Limb (tissue), 2 donors: Measurements from ENCODE around the gene HCN1.
"Not testable (repeated sequence)": the region's sequence is repeated elsewhere in the genome, so short reads cannot be mapped to it uniquely, and the experiment has no call there.

Source experiments
- DNase-seq, 2 donors: peaks; one replicate each; pipeline ENCODE4 v3.0.0-alpha.2; 2016; ENCODE audit errors: extremely low spot score in 2 of 2

Gene HCN1

GRCh38 chr5:45417285-45417998 lies 278.7 kb downstream of the HCN1 start:
- no peak for DNase-seq

GRCh38 chr5:45414620-45415573 lies 281.3 kb downstream of the HCN1 start:
- DNase-seq, result no peak

DNA sequence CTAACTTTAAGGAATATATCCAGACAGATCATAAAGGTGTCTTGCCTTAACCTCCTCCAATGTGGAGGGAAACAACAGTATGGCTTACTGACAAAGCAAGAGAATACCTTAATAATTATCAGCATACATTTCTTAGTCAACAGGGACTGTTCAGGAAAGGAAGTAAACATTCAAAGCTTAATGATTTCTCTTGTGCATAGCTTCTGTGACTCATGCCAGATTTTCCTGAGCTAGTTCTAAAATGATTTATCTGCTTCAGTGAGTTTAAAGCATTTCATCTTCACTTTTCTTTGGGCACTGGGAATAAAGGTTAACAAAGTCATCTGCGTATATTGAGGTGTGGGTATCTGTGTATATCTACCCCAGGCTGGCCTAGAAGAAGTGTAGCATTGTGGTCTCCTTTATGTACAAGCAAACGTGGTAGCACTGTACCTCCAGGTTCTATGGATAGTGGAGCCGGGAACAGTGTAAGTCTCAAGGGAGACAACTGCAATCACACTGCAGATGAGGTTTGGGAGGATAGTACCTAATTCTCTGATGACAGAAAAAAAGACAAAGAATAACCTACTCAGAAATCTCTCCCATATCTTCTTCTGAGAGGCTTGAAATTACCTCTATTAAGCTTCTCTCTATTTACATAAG lies 284.1 kb downstream of the HCN1 start:
- no peak for DNase-seq

- DNase-seq, result no peak
Measured at GRCh38 chr5:45410304-45410995, 285.7 kb downstream of the HCN1 start.

- DNase-seq, result no peak
Measured at GRCh38 chr5:45408067-45408466, 288.1 kb downstream of the HCN1 start.

GRCh38 chr5:45402804-45403455 lies 293.2 kb downstream of the HCN1 start:
- no peak for DNase-seq

DNA sequence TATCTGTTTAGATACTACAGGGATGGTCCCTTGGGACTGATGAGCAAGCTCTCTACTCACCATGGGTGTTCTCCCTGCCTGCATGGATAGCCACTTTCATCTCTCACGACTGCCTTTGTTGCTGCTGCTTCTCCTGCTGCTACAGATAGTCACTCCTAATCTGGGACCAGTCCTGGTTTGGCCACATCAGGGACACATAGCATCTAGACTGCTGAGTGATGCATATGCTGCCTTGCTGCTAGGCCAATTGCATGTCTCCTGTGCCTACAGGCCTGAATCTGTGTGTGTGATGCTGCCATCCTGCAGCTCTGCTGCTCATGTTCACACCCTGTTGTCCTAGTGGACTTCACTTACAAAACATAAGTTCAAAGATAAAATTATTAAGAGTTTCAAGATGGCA lies 297.1 kb downstream of the HCN1 start:
- DNase-seq, result no peak

DNA sequence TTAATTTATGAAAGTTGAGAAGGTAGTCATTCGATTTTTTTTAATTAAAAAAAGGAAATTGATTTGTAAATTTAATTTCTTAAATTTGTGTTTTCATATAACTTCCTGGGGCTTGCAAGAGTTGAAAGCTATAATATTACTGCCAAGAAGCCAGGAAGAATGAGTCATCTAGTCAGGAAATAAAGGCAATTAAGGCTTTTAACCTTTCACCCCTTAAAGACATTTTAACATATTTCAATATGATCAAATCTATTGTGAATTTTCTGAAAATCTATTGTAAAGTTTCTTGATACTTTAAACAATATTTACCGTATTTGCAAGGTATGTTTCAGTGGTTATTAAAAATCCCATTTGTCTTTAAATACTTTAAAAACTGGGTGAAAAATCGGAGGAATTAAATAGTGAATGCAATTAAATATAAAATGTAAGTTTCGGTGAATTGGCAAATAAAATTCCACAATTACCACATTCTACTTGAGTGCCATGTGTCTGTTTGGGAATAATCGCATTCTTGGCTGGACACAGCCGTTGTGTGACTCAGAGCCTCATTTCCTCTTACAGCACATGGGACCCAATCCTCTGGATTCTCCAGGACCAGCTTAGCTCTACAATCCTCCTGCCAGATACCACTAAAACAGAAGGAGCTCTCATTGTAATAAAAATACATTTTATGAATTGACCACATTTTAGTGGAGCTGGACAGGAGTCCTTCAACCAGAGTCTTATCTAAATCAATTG lies 310.7 kb downstream of the HCN1 start:
- peak in 1 of 2 donors; percentile 14 for DNase-seq

- no peak for DNase-seq
Measured at GRCh38 chr5:45383985-45384384, 312.2 kb downstream of the HCN1 start.

DNA sequence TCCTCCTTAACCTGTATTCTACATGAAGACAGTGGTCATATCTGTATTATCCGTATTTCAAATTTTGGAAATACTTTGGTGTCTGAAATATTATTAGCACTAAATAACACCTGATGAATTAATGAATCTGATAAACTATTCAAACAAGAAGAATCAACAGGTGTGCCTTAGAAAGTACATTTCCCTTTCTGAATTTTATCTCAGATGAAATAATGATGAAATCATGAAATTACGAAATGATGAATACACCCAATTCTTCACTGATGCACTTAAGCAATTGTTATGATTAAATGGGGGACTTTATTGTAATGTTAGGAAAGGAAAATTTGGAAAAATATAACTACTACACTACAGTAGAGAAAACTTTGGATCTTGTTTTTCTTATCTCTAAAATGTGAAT lies 313.6 kb downstream of the HCN1 start:
- DNase-seq, result no peak

DNA sequence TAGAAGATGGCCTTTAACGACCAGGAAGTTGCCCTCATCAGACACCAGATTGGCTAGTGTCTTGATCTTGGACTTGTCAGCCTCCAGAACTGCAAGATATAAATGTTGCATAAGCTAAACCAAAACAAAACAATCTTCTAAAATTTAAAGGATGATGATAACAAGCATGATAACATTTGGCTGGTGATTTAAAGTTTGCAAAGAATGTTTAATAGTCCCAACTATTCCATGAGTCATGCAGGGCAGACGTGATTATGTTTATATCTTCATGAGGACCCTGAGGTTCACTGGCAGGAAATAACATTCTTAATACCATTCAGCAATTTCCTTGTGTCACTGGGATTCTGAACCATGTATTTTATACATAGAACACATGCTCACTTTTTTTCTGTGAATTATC lies 319.8 kb downstream of the HCN1 start:
- DNase-seq, result no peak

GRCh38 chr5:45372629-45373028 lies 323.6 kb downstream of the HCN1 start:
- DNase-seq, result no peak

DNA sequence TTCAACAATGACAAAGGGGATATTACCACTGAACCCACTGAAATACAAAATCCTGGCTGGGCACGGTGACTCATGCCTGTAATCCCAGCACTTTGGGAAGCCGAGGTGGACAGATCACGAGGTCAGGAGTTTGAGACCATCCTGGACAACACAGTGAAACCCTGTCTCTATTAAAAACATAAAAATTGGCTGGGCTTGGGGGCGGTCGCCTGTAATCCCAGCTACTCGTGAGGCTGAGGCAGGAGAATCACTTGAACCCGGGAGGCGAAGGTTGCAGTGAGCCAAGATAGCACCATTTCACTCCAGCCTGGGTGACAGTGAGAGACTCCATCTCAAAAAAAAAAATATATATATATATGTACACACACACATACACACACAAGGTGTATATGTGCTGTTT lies 324.8 kb downstream of the HCN1 start:
- not testable (repeated sequence) for DNase-seq

DNA sequence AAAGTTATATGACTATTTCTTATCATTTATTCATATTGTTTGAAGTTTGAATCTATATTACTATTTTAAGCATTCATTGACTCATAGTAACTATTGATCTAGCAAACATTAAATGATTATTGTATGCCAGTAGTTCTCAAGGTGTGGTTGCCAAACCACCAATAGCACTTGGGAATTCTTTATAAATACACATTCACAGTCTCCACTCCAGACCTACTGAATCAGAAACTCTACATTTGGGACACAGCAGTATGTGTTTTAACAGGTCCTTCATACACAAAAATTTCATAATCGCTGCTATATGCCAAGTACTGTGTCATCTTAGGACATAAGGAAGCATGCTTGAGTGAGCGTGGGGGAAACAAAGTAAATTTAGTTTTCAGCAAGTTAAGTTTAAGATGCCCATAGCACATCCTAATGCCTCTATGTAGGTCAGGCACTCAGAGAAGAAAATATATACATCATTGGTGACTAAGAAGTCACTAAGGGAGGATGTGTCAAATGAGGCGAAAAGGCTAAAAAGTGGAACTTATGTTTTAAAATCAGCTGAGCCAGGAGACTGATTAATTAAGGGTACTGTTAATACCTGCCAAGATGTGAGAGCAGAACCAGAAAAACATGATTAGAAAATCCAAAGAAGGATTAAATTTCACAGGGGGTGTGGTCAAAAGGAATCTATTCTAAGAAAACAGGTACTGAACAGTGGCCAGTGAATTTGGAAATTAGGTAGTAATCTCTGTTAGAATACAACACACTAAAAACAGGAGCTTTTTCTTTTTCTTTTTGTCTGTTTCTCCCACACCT lies 340.8 kb downstream of the HCN1 start:
- DNase-seq, result no peak

- no peak for DNase-seq
Measured at GRCh38 chr5:45336464-45336863, 359.7 kb downstream of the HCN1 start.

GRCh38 chr5:45335978-45336377 lies 360.2 kb downstream of the HCN1 start:
- no peak for DNase-seq

DNA sequence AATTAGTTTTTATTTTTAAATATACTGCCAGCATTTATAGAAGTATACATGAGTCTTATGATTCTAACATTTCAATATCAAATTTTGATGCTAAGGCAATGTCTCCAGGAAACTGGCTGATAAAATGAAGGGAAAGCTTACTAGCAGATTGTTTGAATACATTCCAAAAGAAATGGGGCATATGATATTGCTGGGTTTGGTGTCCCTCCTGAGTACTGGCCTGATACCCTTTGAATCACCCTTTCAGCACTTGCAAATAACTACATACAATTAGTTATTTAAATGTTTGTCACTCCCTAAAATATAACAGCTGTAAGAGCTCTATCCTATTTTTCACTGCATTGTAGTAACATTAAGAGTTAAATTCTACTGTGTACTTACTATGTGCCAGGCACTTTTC lies 360.8 kb downstream of the HCN1 start:
- DNase-seq, result no peak

GRCh38 chr5:45334939-45335338 lies 361.2 kb downstream of the HCN1 start:
- DNase-seq, result no peak

- not testable (repeated sequence) for DNase-seq
Measured at GRCh38 chr5:45312627-45313026, 383.6 kb downstream of the HCN1 start.

GRCh38 chr5:45295231-45295630 lies 400.9 kb downstream of the HCN1 start:
- no peak for DNase-seq
